T1000 (cell line): ENCODE data around the gene FDXR.
A peak's percentile ranks its signal among the peaks of the same experiment; 100 is the strongest.

Experiments
- DNase-seq: peaks from one replicate; lab custom pipeline; 2025; ENCODE audit warnings: mixed read lengths; lab: John Stamatoyannopoulos, UW

FDXR gene

DNA sequence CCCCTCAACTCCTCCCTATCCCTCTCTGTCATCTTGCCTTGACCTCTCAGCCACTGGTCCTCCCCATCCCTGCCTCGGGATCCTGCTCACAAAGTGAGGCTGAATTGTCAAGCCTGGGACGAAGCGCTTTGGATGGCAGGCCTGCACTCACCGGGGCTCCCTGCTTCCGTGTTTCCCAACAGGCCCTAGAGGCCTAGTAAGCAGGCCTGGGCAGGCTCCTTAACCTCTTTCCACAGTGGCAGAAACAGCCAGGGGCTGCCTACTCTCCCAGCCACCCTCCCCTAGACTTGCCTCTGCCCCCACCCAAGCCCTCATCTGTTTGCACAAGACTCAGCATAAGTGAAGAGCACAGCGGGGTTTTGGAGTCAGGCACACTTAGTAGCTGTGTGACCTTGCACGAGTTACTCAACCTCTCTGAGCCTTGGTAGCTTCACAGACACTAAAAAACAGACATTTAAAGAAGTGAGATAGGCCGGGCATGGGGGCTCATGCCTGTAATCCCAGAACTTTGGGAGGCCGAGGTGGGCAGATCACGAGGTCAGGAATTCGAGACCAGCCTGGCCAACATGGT is 25.7 kb upstream of the FDXR start:
- no peak for DNase-seq

DNA sequence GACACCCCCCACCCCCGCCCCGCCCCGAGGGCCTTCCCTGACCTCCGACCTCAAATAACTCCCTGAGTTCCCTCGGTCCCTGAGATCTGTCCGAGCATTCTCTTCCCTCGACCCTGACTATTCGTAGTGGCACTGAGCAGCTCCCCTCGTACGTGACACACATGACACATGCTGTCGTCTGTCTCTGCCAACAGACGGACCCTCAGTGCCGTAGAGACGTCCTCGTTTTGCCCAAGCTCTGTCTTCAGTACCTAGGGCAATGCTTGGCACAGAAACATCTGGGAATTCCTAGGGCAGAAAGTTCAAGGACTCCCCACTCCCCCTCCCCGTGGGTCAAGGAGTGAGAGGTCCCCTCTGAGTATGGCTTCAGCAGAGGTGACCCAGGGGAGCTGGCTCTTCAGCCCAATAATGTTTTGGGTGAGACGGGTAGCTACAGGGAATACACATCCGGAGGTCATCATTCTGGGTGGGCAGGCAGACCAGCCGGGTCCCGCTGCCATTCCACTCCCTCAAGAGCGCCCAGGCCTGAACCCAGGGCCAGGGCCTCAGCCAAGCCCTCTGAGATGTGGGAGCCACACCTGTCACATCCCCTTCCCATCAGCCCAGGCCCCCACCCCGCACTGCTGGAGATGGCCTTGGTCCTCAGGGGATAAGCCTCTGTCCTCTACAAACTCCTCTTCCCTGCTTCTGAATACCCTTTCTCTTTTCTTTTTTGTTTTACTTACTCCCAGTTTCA is 21.3 kb upstream of the FDXR start:
- DNase-seq: no peak

DNA sequence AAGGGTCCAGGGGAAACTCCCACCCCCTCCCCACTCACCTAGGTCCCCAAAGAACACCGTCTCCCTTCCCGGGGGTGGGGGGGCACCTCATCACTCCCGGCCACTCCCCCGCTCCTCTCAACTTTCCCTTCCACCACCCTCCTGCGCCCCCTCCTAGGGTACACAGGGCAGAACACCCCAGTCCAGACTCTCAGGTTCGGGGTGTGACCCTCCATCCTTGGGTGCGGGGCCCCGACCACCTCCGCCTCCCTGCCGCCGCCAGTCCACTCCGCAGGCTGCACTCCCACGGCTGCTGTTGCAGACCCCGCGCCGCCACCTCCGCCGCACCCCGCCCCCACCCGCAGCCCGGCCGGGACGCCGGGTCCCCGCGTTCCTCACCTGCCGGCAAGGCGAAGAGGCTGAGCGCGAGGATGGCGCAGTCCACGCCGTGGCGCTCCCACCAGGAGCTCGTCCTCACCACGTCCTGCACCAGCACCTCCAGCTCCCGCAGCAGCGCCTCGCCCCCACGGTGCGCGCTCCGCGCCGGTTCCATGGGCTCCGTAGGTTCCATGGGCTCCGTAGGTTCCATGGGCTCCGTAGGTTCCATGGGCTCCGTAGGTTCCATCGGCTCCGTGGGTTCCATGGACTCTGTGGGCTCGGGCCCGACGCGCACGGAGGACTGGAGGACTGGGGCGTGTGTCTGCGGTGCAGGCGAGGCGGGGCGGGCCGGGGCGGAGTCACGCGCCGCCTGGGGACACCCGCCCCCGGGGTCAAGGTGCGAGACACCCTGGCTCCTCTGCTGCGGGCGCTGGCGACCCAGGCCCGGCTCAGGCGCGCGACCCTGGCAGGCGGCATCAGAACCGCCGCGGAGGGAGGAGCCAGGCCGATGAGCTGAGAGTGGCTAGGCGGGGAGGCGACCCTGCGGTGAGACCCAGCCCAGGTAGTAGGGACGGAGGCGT is 20.4 kb upstream of the FDXR start, which contains the start of gene FADS6:
Gene FADS6 (minus strand): TSS at position 660 of the 938 bp plus-strand sequence. CDS start 38 bp downstream, at position 622.
- no peak for DNase-seq

DNA sequence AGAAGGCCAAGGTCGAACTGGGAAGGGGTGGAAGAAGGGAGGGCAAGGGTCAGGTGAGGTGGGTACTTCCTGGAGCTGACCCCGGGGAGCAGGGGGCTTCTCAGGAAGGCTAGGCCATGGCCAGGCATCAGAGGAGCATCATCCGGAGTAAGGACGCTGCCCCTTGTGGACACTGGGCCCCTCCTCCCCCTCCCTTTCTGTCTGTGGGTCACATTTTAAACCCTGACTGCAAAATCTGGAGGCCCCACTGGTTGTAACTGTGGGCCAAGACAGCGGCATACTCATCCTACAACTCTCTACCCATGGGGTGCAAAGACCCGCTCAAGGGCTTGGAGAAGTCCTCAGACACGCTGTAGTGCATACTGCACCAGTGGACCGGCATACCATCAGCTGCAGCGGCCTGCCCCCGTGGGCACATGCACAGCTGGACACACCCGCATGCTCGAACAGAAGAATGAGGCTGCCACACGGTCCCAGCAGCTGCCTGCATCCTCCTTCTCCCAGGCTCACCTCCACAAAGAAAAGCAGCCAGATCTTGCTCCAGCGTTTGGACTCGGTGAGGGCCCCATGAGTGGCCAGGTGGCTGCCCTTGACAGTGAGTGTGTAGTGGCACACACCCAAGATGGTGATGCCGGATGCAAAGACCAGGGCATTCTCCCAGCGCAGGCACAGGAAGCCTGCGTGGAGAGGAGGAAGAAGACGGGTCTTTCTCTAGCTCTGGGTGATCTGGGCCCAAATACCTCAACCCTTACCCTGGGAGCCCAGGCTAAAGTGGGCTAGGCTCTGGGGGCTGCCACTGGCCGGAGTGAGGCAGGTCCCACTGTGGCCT is 19.4 kb upstream of the FDXR start:
- DNase-seq: no peak

DNA sequence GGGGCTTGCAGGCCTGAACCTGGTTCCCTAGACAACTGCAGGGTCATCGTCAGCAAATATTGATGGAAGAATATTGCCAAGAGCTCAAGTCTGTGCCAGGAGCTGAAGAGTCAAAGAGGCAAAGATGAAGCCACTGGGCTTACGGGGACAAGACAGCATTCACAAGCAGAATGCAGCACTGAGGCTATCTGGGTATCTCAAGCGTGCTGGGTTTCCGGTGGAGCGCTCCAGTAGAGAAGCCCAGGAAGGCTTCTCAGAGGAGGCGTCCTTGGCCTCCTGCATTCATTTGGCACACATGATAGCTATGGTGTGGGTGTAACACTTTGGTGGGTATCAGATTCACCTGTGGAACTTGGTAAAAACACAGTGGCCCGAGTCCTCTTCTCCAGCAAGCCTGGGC is 17.8 kb upstream of the FDXR start:
- DNase-seq: no peak

DNA sequence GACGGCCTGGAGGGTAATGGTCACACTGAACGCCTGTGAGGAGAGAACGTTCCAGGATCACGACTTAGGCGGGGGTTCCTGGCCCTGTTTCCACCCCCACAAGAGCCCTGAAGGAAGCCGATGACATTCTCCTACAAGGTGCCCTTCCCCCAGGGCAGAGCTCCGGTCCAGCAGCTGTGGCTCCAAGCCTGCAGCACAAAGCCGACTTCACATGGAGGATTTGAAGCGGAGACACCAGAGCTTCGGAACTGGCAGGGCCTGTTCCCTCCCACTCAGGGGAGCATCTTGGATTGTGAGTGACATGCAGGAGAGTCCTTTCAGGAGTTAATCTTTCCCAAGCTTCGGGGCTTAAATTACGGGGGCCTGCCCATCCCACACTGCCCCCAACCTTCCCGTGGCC is 15.7 kb upstream of the FDXR start:
- no peak for DNase-seq

DNA sequence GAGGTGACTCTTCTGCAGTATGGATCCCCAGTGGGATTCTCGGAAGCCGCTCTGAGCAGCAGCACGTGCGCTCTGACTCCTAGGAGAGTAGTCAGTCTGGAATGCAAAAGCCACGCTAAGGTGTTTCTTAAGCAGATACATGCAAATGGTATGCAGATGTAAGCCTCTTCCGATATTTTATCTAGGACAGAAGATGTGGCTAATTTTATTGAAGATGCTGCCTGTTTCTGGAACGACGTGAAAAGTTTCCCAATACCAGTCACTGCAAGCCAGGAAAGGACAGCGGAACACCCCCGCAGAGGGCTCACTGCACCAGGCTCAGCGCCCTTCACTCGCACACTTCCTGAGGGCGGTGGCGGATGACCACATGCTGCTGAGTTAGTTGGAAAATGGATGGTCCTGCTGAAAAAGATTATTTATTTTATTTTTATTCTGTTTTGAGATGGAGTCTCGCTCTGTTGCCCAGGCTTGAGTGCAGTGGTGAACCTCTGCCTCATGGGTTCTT is 10.5 kb upstream of the FDXR start:
- DNase-seq: no peak

DNA sequence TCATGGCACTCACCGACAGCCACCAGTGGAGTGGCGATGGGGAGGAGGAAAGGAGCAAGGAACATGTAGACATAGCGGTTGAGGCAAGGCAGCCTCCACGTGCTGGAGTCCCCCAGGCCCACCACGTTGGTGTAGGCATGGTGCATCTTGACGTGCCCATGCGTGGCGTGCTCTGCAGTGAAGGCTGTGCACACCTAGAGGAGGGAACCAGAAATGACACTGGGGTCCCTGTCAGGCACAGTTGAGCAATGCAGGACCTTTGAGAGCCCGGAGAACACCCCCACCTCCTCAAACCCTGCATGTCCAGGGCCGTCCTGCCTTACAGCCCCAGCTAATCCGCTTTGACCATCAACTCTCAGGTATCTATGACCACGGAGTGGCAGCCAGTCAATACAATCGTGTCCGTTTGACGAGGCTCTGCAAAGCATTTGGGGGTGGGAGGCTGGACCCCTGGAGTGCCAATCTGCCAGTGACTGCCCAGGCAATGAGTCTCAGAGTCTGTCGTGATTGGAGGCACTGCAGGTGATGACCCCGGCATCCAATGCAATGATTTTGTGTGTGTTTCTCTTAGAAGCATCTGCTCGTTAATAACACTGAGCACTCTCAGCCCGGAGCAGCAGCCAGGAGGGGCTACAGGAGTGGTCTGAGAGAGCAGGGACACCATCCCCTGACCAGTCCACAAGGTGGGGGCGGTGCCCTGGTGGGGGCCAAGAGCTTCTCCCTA is 9.9 kb upstream of the FDXR start:
- DNase-seq: no peak

DNA sequence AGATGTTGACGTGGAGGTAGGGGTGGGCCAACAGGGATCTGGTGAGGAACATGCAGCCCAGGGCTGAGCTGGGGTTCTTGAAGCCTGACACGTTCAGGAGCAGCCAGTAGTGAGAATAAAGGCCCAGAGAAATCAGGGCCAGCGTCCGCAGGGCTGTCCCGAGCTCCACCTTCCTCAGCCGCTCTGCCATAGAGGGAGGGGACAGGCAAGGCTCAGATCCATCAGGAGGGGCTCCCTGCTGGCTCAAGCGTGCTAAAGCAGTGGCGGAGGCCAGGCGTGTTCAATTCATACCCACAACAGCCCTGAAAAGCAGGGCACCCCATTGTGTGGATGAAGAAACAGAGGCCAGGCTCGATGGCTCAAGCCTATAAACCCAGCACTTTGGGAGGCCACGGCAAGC is 8.3 kb upstream of the FDXR start:
- DNase-seq: no peak

DNA sequence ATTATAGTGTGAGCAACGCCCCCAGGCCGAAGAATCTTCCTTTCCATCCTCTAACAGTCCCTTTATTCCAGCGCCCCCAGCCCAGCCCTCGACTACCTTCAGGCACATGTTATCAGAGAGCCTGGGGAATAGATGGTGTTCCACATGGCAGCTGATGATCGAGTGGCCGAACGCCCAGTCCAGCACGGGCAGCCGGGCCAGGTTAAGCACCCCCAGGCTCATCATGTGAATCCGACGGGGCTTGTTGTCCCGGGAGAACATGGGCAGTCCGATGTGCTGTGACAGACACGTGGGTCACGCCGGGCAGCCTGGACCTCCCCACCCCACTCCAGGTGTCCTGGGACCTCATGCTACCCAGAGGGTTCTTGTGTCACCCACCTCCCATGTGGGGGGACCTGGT is 6.5 kb upstream of the FDXR start:
- no peak for DNase-seq

DNA sequence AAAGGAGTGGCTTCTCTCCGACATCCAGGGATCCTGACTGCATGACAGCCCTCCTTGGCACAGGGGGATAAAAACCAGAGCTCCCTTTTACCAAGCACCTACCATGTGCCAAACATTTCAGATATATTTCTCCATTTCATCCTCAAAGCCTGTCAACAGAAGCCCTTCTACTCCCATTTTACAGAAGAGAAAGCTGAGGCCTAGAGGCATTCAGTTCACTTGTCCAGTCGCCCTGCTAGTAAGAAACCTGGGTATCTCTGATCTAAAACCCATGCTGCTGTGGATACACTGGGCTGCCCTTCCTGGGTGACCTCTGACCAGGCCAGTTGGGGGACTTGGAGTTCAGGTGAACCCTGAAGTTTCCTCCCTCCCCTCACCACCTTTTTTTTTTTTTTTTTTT is 5.9 kb upstream of the FDXR start:
- no peak for DNase-seq

DNA sequence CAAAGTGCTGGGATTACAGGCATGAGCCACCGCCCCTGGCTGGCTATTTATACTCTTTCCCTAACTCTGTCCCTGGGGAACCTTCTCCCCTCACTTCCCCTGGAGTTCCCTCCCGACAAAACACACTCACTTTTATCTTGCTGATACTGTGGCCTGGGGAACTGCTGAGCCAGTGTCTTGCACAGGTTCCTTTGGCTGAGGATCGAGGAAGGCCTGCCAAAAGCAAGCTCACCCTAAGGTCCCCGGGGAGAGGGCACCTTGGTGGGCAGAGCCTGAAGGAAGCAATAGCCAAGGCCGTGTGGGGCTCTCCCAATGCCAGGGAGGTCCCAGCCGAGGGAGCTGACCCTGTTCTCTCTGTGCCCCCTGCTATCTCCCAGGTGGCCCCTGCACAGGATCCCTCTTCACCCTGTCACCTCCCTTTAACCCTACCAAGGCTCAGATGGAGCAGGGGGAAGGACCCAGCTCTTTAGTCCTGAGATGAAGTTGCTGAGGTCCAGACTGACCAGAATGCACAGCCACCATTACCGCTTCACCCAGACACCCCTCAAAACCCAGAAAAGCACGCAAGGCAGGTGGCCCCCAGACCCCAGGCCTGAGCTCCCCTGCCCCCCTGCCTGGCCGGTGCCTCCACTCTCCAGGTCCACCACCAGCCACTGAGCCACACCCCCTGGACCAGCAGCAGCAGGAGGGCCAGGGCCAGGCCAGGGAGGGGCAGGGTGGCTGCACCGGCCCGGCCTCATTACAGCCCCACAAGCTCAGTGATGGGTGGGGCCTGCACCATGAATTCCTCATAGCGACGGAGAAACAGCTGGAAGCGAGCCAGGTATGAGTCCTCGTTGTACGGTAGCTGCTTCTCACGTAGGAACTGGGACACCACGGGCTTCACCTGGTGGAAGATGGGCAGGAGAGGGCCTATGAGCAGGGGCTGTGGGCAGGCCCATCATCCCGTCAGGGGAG is 5.1 kb upstream of the FDXR start:
- no peak for DNase-seq

DNA sequence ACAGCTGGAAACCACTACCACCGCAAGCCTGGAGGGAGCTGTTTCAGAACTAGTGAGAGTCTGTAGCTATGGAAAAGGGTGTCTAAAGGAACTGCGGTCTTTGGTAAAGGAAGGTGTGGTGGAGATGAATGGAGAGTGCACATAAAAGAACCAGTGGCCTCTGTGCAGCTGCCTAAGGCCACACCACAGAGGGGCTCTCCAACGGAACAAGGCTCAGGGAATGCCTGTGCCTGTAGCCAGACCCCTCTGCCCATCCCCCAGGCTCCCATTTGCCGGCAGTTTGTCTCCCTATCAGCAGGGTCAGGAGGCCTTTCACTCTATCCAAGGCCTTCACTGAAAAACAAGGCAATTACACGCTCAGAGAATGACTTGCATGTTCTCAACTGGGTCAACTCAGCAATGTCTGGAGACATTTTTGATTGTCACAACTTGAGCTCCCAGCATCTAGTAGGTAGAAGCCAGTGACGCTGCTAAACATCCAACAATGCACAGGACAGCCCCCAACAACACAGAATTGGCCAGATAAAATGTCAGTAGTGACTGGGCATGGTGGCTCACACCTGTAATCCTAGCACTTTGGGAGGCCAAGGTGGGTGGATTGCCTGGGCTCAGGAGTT is 3.3 kb upstream of the FDXR start:
- DNase-seq: no peak

DNA sequence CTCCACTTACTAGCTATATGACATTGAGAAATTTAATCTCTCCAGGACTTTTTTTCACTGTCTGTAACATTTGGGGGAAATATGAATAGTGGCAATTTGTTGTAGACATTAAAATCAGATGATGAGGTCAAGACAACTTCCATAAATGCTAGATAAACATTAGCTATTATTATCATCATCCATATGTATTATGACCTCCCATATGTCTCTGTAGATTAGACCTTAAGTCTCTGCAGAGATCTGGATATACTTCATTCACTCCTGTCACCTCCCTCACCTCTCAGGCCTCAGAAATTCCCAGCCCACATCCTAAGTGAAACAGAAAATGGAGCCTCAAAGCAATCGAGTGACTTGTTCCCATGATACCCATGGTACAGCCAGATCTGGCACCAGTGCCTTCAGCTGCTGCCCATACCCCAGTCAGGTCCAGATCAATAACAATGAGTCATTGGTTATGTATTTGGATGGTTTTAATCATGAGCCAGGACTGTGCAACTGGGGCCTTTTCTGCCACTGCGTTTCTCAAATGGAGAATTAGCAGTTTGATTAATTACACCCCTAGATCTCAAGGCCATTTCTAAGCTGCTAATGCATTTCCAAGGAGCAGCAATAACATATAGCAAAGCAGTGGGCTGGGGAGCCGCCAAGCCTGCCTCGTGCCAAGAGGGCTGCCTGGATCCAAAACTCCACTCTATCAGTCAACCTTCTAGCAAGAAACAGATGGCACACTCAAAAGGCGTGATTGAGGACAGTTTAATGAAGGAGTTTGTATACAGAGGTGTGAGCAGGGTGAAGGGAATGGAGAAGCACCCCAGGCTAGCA is 2.6 kb upstream of the FDXR start:
- DNase-seq: no peak

DNA sequence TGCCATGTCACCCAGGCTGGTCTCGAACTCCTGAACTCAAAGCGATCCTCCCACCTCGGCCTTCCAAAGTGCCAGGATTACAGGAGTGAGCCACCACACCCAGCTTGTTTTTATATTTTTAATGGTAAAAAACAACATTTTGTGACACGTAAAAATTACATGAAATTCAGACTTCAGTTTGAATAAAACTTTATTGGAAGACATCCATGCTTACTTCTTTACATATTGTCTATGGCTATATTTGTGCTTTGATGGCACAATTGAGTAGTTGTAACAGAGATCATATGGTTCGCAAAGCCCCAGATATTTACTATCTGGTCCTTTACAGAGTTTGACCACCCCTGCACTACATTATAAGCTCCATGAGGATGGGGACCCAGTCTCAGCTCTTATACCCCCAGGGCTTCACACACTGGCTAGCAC is 1.8 kb upstream of the FDXR start:
- DNase-seq: no peak

DNA sequence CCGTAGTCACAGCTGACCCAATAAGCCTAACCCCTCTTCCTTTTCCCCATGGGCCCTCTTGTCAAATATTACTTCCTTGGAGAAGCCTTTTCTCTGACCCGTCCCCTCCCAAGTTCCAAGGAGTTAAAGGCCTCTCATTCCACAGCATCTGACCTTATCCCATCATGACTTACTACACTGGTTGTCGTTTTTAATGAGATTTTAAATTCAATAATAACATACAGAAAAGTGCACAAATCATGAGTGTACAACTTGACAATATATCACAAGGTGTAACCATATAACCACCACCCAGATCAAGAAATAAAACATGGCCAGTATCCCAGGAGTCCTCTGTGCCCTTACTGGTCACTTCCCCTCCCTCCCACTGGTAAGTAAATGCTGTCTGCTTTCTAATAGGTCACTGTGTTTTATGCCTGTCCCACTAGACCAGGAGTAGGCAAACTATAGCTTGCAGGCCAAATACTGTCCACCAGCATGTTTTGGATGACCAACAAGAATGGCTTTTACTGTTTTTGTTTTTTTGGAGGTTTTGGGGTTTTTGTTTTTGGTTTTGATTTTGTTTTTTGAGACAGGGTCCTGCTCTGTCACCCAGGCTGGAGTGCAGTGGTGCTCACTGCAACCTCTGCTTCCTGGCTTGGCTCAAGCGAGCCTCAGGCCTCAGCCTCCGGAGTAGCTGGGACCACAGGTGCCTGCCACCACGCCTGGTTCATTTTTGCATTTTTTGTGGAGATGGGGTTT is 1.2 kb upstream of the FDXR start:
- no peak for DNase-seq

DNA sequence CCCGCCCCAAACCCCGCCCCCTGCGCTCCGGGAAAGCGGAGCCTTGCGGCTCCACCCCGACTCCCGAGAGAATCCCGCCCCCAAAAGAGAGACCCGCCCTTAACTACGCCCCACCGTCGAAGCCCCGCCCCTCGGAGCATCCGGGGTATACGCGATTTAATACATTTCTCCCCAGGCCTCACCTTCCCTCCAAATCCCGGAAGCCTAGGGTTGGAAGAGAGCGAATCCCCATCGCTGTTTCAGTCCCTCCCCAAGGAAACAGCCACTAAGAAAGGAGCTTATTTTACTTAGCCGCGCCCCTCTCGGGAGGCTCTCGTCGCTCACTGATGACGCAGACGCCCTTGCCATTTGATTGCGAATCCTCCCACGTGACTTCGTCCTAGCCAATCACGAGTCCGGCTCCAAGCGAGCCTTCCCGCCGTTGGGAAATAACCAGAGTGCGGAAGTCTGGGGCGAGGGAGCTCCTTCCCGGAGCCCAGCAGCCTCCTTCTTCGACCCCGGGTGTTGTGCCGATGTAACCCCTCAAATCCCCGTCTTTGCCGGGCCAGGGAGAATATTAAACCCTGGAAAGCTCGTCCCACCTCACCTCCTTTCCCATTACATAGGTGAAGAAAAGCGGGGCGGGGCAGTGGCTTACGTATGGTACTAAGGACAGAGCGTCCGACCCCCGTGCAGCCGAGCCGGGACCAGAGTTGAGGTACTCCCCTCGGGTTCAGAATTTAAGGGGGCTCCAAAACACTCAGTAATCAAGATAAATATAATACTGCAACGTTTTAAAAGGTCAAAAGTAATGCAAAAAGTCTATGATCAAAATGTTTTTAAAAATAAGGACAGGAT is 461 bp upstream of the FDXR start:
- DNase-seq: peak; percentile 99
